Raji (cell line): ENCODE data around the gene BCL2L2.
A peak's percentile ranks its signal among the peaks of the same experiment; 100 is the strongest.

Source experiments
- POLR2A ChIP-seq: IDR thresholded peaks from 2 replicates; pipeline ENCODE4 v1.6.1; 2011; ENCODE audit warnings: low read depth, low read length, control low read depth; ENCODE audit not compliant: insufficient read depth

BCL2L2 gene

DNA sequence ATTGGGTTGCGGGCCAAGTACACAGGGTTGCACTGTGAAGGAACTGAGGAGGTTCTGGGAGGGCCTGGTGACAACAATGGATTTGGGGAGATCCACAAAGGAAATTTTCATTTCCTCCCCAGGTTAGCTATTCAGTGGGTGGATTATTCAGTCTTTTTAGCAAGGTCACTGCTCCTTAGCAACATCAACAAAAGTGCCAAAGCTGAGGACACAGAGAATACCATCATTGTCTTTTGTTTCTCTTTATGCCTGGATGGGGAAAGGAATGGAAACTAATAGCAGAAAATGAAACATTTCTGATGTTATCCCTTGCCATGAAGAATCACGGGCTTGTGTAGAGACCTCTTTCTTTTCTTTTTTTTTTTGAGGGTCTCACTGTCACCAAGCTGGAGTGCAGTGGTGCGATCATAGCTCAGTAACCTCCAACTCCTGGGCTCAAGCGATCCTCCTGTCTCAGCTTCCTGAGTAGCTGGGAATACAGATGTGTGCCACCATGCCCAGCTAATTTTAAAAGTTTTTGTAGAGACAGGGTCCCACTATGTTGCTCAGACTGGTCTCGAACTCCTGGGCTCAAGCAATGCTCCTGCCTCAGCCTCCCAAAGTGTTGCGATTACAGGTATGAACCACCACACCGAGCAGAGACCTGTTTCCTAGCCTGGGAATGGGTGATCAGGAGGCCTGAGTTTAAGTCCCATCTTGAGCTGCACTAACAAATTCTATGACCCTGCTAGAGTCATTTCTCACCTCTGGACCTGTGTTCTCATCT is 10.4 kb upstream of the BCL2L2 start:
- TF ChIP-seq POLR2A = no peak

DNA sequence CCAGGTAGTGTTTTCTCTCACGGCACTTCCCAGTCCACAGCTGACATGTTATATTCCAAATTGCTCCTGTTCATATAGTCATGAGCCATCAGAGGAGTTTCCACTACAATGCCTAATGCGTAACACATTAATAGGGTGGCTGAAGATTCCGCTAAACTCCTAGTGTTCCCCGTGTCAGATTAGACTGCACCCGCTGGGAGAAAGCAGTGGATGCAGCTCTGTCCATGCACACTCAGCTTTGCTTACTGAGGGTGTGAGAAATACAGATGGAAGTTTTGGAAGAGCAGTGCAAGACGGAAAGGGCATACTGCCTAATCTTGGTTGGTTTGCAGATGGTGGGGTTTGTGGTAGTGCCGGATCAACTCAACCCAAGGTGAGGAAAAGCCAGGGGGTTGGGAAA is 9.5 kb upstream of the BCL2L2 start:
- no peak for TF ChIP-seq POLR2A

- TF ChIP-seq POLR2A = no peak
Observed at GRCh38 chr14:23297611-23298277, 8.9 kb upstream of the BCL2L2 start.

- no peak for TF ChIP-seq POLR2A
Observed at GRCh38 chr14:23299211-23299957, 7.2 kb upstream of the BCL2L2 start.

DNA sequence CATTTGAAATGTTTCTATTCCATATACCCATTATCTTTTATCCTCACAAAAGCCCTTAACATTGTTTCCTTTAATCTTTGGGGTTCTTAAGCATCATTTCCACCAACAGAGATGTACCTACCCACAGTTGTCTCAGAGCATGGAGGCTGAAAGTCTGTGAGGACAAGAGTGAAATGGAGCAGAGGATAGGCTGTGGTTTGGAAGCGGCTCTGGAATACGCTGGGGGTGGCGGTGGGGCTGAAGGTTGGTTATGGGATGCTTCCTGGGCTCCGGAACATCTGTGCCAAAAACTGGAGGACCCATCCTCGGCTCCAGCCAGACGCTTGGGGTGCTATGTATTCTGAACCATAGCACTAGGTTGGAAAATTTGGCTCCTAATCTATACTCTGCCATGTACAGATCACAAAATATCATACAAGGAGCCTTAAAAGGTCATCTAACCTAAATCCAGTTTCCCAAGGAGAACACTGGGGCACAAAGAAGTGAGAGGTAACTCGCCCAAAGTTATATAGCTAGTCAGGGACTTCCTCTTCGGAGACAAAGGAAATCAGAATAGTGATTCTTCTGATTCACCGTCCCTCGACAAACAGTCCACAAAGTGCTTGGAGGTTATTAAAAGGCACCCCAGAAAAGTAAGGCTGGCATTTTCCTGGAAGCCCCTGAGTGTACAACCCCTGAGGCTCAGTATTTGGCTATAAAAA is 6.5 kb upstream of the BCL2L2 start:
- no peak for TF ChIP-seq POLR2A

DNA sequence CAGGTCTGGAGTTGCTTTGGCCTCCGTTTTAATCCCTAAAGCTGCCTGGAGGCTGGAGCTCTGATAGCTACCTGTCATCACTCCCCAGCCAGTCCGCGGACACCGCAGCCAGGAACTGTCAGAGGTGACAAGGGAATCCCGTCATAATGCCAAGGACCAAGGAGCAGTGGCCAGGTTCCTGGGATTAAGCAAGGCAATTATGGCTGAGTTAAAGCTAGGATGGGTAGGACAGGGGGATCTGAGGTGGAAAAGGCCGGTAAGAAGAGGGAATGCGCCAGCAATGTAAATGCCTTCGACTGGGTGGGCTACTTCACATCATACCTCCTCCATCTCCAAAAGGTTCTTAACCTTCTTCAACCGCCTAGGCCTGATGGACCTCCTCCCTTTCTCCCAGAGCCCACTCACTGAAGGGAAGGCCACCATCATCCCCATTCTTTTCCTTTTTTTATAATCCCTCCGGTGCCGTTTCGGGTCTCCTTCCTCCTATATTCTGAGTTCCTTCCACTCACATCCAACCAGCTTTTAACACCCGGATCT is 5.9 kb upstream of the BCL2L2 start:
- TF ChIP-seq POLR2A = no peak

GRCh38 chr14:23301288-23301968 is 5.2 kb upstream of the BCL2L2 start:
- no peak for TF ChIP-seq POLR2A

- TF ChIP-seq POLR2A = peak; percentile 91
Observed at GRCh38 chr14:23301969-23302289, 4.7 kb upstream of the BCL2L2 start.

GRCh38 chr14:23302290-23303225 is 4.1 kb upstream of the BCL2L2 start, which contains the start of gene PPP1R3E:
PPP1R3E (minus strand) TSS chr14:23302859; CDS start chr14:23302576, 283 bp downstream.
- TF ChIP-seq POLR2A = peak; percentile 98

DNA sequence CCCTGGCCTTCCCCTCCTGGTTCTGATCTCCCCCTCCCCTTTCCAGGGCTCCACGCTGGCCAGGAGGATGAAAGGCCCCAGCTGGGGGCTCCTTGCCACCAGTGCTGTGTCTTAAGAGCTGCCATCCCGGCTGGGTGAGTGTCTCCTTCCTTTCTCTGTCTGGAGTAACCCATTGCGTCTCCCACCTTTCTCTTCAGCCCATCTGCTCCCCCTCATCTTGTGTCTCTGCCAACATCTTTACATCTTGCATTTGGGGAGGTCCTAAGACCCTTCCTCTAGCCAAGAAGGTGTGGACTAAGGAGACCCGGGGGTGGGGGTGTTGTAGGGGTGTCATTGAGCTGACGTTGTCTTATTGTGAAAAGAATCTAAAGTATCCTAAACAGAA is 505 bp downstream of the BCL2L2 start:
- no peak for TF ChIP-seq POLR2A

DNA sequence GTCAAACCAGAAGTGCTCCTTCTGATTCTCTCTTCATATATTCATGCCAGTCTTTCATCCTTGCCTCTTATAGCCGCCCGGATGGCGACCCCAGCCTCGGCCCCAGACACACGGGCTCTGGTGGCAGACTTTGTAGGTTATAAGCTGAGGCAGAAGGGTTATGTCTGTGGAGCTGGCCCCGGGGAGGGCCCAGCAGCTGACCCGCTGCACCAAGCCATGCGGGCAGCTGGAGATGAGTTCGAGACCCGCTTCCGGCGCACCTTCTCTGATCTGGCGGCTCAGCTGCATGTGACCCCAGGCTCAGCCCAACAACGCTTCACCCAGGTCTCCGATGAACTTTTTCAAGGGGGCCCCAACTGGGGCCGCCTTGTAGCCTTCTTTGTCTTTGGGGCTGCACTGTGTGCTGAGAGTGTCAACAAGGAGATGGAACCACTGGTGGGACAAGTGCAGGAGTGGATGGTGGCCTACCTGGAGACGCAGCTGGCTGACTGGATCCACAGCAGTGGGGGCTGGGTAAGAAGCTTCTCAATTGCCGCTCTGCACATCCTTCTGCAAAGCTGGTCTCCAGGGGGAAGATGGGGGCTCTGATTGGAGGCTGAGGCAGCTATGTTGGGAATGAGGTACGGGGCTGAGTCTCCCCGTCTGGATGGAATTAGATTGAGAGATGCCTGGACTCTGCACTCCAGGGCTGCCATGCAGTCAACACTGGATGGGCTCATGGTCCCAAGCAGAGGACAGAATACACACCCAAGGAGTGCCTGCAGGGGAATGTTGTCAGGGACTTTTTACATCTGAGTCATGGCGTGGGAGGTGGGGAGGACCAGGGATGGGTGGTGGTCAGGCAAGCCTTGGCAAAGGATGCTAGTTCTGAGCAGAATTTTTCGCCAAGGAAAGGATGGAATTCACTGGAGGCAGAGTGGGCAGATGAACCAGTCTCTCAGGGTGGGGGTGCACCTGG is 1.3 kb downstream of the BCL2L2 start:
- no peak for TF ChIP-seq POLR2A

- no peak for TF ChIP-seq POLR2A
Observed at GRCh38 chr14:23308721-23309445, 2.2 kb downstream of the BCL2L2 start.
